GM10248 (cell line): ENCODE data around the gene PYCR2.

Experiments
- CTCF ChIA-PET: fragments of 300-600 bp; sonication (Branson Sonifier 250); formaldehyde crosslinking; extraction: SDS; loops from one replicate; lab custom pipeline; 2021; ENCODE audit warnings: antibody characterized with exemption; lab: Yijun Ruan, JAX
- POLR2A ChIA-PET: fragments of 350-650 bp; sonication (Branson Sonifier 250); formaldehyde crosslinking; extraction: SDS; loops from one replicate; lab custom pipeline; 2020; ENCODE audit warnings: antibody characterized with exemption; lab: Yijun Ruan, JAX
- DNase-seq: peaks from one replicate; pipeline ENCODE4 v3.0.0; 2012; ENCODE audit errors: extremely low spot score
- CTCF ChIP-seq: IDR thresholded peaks from 2 replicates; pipeline ENCODE4 v1.5.1; 2012; ENCODE audit warnings: mild to moderate bottlenecking, low read depth; ENCODE audit errors: extremely low read depth, missing control alignments, control extremely low read depth

Gene PYCR2

DNA sequence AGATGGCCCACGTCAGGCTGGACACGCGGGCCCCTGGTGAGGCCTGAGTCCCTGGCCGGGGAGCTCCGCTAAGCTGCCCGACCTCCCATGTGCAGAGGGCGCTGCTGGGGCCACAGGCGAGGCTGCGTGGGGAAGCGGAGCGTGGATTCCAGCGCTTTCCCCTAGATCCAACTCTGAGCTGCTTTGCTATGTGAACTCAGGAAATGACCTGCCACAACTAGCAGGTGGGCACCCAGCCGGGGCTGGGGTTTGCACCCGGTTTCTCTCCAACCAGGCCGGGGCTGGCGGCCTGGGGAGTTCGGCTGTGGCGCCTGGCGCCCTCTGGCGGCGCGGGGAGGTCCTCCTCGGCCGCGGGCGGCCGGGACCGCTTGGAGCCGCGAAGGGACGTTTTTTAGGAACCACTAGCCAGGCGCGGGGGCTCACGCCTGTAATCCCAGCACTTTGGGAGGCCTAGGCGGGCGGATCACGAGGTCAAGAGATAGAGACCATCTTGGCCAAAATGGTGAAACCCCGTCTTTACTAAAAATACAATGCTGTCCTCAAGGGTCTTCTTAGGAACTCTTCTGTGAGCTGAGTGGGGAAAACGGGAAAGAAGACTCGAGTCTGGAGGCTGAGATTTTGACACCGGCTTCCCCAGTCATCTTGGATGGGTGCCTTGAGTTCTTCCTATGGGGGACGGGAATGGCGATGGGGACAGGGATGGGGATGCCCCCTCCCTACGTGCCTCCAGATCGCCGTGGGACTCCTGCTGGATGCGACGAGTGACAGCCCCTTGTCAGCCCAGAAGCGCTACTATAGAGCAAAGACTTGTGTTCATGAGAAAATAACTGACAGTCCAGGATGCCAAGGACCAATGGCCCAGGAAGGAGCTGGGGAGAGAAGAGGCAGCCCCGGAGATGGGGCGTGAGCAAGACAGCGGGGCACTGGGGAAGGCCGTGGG lies 12.6 kb downstream of the PYCR2 start:
- TF ChIP-seq CTCF = peak; percentile 79
- ChIA-PET CTCF (interaction anchor here (0.7 to 4.3 kb wide), 25 partner anchors 9 to 444 kb away, joined by 3 to 43 read pairs (median 5); partner anchors contain the start of genes LEFTY1, PYCR2, SRP9 and TMEM63A), POLR2A (no interaction called here)
- DNase-seq = peak; percentile 82

DNA sequence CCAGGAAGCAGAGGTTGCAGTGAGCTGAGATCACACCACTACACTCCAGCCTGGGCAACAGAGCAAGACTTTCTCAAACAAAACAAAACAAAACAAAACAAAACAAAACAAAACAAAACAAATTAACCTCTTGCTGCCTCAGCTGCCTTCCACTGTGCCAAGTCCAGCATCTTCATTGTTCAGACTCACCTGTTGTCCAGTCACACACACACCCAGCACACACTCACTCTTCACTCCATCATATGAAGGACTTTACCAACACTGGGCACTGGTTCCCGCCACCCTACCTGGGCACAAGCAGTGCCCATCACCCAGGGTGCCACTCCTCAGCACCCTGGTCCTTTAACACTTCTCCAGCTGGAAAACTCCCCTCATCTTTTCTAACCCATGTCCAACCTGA lies 14.6 kb downstream of the PYCR2 start:
- DNase-seq = no peak
- CTCF ChIA-PET = interaction anchor here (1.4 to 4.3 kb wide), 8 partner anchors 11 to 435 kb away, joined by 4 to 43 read pairs (median 10); partner anchors contain the start of genes PYCR2, SRP9 and TMEM63A
- no peak for TF ChIP-seq CTCF
- POLR2A ChIA-PET = no interaction called here

GRCh38 chr1:225908773-225909172 lies 15.3 kb downstream of the PYCR2 start:
- no peak for TF ChIP-seq CTCF
- ChIA-PET CTCF (interaction anchor here (1.0 to 4.3 kb wide), 5 partner anchors 11 to 434 kb away, joined by 3 to 34 read pairs (median 4); partner anchors contain the start of gene TMEM63A), POLR2A (no interaction called here)
- DNase-seq = no peak

- POLR2A ChIA-PET = no interaction called here
- CTCF ChIA-PET = interaction anchor here (1.0 to 4.3 kb wide), 6 partner anchors 10 to 433 kb away, joined by 3 to 34 read pairs (median 4); partner anchors contain the start of genes SRP9 and TMEM63A
- DNase-seq = no peak
- TF ChIP-seq CTCF = no peak
Measured at GRCh38 chr1:225908013-225908640, 15.9 kb downstream of the PYCR2 start.

GRCh38 chr1:225907341-225907740 lies 16.7 kb downstream of the PYCR2 start:
- ChIA-PET POLR2A (no interaction called here), CTCF (interaction anchor here (1.1 to 3.6 kb wide), 3 partner anchors 16 to 432 kb away, joined by 3 to 26 read pairs (median 4); partner anchors contain the start of genes PYCR2 and SRP9)
- no peak for DNase-seq
- TF ChIP-seq CTCF = no peak

- CTCF ChIA-PET = interaction anchor here (1.1 to 3.6 kb wide), 3 partner anchors 17 to 431 kb away, joined by 3 to 26 read pairs (median 4); partner anchors contain the start of genes PYCR2 and SRP9
- no peak for DNase-seq
- TF ChIP-seq CTCF = no peak
- POLR2A ChIA-PET = no interaction called here
Measured at GRCh38 chr1:225906467-225906866, 17.6 kb downstream of the PYCR2 start.
